ENCODE results near the gene NPHP1. TPM values are rescaled to one million over a fixed set of nuclear protein-coding genes. Genes with fewer than 3 reads are reported as not detected.
"Not testable (repeated sequence)": the region's sequence is repeated elsewhere in the genome, so short reads cannot be mapped to it uniquely, and the experiment has no call there.

The NPHP1 gene
- total RNA-seq, 6 experiments from 2014 or later = 5.5 to 8.7 (median 6.3) TPM

DNA sequence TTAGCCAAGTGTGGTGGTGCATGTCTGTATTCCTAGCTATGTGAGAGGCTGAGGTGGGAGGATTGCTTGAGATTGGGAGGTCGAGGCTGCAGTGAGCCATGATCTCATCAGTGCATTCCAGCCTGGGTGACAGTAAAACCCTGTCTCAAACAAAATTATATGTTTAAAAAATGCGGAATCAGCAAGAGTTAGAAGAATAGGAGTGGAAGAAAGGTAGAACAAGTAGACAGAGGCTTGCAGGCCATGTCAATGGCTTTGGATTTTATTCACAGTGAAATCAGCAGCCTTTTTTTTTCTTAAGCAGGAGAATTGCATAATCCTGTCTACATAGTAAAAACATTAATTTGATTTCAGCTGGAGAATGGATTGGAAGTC lies 15.4 kb upstream of the NPHP1 start:
- no peaks in the 10 kb centered on the region for H3K36me3 Mint-ChIP-seq (ENCODE audit: low read depth)
- TF ChIP-seq, protein P1, sequence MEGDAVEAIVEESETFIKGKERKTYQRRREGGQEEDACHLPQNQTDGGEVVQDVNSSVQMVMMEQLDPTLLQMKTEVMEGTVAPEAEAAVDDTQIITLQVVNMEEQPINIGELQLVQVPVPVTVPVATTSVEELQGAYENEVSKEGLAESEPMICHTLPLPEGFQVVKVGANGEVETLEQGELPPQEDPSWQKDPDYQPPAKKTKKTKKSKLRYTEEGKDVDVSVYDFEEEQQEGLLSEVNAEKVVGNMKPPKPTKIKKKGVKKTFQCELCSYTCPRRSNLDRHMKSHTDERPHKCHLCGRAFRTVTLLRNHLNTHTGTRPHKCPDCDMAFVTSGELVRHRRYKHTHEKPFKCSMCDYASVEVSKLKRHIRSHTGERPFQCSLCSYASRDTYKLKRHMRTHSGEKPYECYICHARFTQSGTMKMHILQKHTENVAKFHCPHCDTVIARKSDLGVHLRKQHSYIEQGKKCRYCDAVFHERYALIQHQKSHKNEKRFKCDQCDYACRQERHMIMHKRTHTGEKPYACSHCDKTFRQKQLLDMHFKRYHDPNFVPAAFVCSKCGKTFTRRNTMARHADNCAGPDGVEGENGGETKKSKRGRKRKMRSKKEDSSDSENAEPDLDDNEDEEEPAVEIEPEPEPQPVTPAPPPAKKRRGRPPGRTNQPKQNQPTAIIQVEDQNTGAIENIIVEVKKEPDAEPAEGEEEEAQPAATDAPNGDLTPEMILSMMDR (IDR thresholded peaks at IDR 0.05) = no peak
- no peak for DNase-seq
- no peak overlapping the region for H3K27ac Mint-ChIP-seq
- no peaks in the 10 kb centered on the region for H3K9me3 Mint-ChIP-seq
- peaks cover 17% of the 10 kb centered on the region for H3K4me1 Mint-ChIP-seq (ENCODE audit: low read depth)
- H3K27me3 Mint-ChIP-seq (ENCODE audit: insufficient read depth) = peaks cover 29% of the 10 kb centered on the region
- H3K4me3 Mint-ChIP-seq = no peak overlapping the region

DNA sequence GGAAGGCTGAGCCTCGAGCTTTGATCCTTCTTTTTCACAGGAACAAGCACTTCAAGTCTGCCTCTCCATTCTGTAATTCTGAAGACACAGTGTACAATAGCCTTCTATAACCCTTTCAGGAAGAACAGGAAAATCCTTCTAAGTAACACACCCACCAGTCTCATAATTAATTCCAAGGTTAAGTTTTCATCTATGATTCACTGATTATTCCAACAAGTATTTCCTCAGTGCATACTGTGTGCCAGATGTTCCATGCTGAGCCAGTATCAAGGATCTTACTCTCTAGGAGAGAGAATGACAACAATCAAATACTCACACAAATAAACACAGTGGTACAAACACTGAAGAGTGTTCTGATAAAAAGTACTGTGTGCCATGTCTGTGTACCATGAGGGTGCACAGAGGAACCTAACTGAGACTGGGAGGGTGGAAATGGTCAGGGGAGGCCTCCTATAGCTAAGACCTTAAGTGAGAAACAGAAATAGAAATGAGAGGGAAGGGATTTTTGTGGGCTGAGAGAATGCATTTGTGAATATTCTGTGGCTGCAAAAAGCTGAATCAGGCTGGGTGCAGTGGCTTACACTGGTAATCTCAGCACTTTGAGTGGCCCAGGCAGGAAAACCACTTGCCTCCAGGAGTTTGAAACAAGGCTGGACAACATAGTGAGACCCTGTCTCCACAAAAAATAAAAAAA lies 14.8 kb upstream of the NPHP1 start:
- Mint-ChIP-seq H3K36me3 (ENCODE audit: low read depth) (no peaks in the 10 kb centered on the region), H3K4me1 (ENCODE audit: low read depth) (peaks cover 17% of the 10 kb centered on the region), H3K4me3 (no peak overlapping the region; the same call in 1 of the 2 replicates), H3K27me3 (ENCODE audit: insufficient read depth) (peaks cover 34% of the 10 kb centered on the region), H3K27ac (peak overlapping the region; percentile 57), H3K9me3 (no peaks in the 10 kb centered on the region)
- TF ChIP-seq, protein P1 (IDR thresholded peaks at IDR 0.05) = no peak
- peak; percentile 42 for DNase-seq

DNA sequence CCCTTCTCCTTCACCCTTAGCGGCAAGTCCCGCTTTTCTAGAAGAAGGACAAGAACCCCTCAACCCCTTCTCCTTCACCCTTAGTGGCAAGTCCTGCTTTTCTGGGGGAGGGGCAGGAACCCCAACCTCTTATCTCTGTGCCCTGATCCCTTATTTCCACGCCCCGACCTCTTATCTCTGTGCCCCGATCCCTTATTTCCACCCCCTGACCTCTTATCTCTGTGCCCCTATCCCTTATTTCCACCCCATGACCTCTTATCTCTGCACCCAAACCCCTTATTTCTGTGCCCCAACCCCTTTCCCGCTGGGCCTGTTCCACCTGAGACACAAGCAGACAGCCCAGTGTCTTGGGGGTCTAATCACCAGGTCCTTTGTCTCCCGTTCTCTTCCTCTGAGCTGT lies 14.1 kb upstream of the NPHP1 start:
- not testable (repeated sequence) for H3K9me3 Mint-ChIP-seq; H3K36me3 Mint-ChIP-seq (ENCODE audit: low read depth); DNase-seq; H3K4me3 Mint-ChIP-seq; H3K27ac Mint-ChIP-seq
- Mint-ChIP-seq H3K4me1 (ENCODE audit: low read depth) (peaks cover 17% of the 10 kb centered on the region), H3K27me3 (ENCODE audit: insufficient read depth) (peaks cover 36% of the 10 kb centered on the region)

DNA sequence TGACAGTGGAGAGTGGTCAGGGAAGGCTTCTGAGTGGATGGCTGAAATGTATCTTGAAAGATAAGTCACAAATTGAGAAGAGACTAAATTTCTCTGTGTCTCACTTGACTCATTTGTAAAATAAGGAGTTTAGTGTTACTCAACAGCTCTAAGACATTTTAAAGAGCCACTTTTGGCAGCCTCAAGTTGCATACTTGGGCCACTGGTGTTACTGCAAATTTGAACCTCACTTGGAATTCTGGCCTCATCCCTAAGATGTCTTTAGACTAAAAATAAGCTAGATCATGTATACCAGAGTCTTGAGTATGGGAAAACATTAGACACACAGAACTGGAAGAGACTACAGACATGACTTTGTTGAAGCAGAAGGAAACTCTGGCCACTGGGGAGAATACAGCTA lies 12.0 kb upstream of the NPHP1 start:
- DNase-seq = no peak
- no peak overlapping the region for H3K4me3 Mint-ChIP-seq
- H3K27me3 Mint-ChIP-seq (ENCODE audit: insufficient read depth) = peaks cover 34% of the 10 kb centered on the region
- H3K4me1 Mint-ChIP-seq (ENCODE audit: low read depth) = peaks cover 18% of the 10 kb centered on the region
- H3K27ac Mint-ChIP-seq = no peak overlapping the region
- TF ChIP-seq, protein P1 (IDR thresholded peaks at IDR 0.05) = no peak
- no peaks in the 10 kb centered on the region; the same call in 1 of the 2 replicates for H3K9me3 Mint-ChIP-seq
- H3K36me3 Mint-ChIP-seq (ENCODE audit: low read depth) = peaks cover under 1% of the 10 kb centered on the region; the same call in 1 of the 2 replicates

DNA sequence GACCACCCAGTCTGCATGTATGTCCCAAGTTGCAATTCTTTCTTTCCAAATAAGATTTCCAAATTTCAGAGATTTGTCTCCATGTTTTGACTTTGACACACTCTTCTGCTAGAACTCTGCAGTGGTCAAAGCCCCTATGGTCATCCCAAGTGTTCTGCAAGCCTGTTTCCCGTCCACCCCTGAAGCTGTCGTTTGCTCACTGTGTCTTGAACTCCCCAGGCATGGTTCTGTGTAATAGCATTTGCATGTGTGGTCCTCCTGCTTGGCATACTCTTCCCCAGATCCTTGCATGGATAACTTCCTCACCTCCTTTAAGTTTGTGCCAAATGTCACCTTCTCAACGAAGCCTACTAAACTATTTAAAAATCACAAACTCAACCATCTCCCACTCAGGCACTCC lies 11.4 kb upstream of the NPHP1 start:
- Mint-ChIP-seq H3K4me3 (no peak overlapping the region), H3K4me1 (ENCODE audit: low read depth) (peaks cover 24% of the 10 kb centered on the region), H3K9me3 (no peaks in the 10 kb centered on the region; the same call in 1 of the 2 replicates), H3K36me3 (ENCODE audit: low read depth) (peaks cover 6% of the 10 kb centered on the region; the same call in 1 of the 2 replicates), H3K27ac (no peak overlapping the region), H3K27me3 (ENCODE audit: insufficient read depth) (peaks cover 34% of the 10 kb centered on the region)
- DNase-seq = no peak
- TF ChIP-seq, protein P1 (IDR thresholded peaks at IDR 0.05) = no peak

DNA sequence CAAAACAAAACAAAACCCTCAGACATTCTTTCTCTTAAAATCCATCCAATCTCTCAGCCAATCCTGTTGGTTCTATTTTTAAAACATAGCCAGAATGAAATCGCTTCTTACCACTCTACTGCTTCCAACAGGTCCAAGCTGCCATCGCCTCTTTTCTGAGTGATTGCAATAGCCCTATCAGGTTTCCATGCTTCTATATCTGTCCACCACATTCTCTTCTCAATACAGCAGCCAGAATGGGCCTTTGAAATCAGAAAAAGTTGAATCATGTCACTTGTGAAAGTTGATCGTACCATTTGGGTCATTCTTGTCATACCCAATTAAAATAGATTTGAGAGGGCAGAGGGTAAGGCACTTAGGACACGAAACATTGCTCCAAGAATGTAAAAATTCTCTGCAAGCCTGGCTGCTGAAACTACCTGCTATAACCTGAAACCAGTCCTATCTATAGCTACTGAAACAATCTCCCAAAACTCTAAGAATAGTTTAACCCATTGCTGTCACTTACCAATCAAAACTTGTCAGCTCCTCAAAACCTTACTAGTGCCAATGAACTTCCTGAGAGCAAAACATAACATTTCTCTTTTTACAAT lies 10.8 kb upstream of the NPHP1 start:
- no peak overlapping the region for H3K4me3 Mint-ChIP-seq
- TF ChIP-seq, protein P1 (IDR thresholded peaks at IDR 0.05) = no peak
- DNase-seq = no peak
- H3K27ac Mint-ChIP-seq = no peak overlapping the region
- peaks cover 6% of the 10 kb centered on the region; the same call in 1 of the 2 replicates for H3K36me3 Mint-ChIP-seq (ENCODE audit: low read depth)
- H3K27me3 Mint-ChIP-seq (ENCODE audit: insufficient read depth) = peaks cover 34% of the 10 kb centered on the region
- peaks cover 25% of the 10 kb centered on the region for H3K4me1 Mint-ChIP-seq (ENCODE audit: low read depth)
- no peaks in the 10 kb centered on the region; the same call in 1 of the 2 replicates for H3K9me3 Mint-ChIP-seq
